K562 (cell line): Measurements from ENCODE around the gene ZNF593OS. TPM values are rescaled to one million over a fixed set of nuclear protein-coding genes. Genes with fewer than 3 reads are reported as not detected.

Experiments used
- C11orf30 ChIP-seq: fragments of 450-650 bp; IDR thresholded peaks from 2 replicates; pipeline ENCODE4 v1.6.1; 2016; ENCODE audit warnings: low read depth, mild to moderate bottlenecking
- EHMT2 ChIP-seq: fragments of 450-650 bp; IDR thresholded peaks from 2 replicates; pipeline ENCODE4 v1.6.1; 2018; ENCODE audit warnings: antibody characterized with exemption
- ERF ChIP-seq: fragments of 450-650 bp; formaldehyde crosslinking; IDR thresholded peaks from 2 replicates; pipeline ENCODE4 v1.4.0; 2020; ENCODE audit warnings: mild to moderate bottlenecking, mixed read lengths
- FUS ChIP-seq: fragments of 200-400 bp; formaldehyde crosslinking; optimal IDR thresholded peaks from 2 replicates; pipeline ENCODE3; 2017; ENCODE audit warnings: low read depth, low read length
- GABPB2 ChIP-seq: fragments of 250-450 bp; sonication (Bioruptor Pico); conservative IDR thresholded peaks from 2 replicates; pipeline ENCODE4 v1.5.1; 2021; ENCODE audit warnings: mild to moderate bottlenecking
- HDAC2 ChIP-seq: fragments of 450-650 bp; IDR thresholded peaks from 2 replicates; pipeline ENCODE4 v1.6.1; 2016; ENCODE audit warnings: mild to moderate bottlenecking
- NR2C1 ChIP-seq, 2 experiments: fragments of 450-650 bp; IDR thresholded peaks; 2 replicates each; pipeline ENCODE4 v1.6.1; 2017; ENCODE audit warnings: mild to moderate bottlenecking in 2 of 2, antibody characterized with exemption in 1 of 2, inconsistent platforms in 1 of 2, missing compliant biosample characterization in 1 of 2, missing genetic modification characterization in 1 of 2
- NR4A1 ChIP-seq, 2 experiments: fragments of 250-450 bp in 1 of 2; fragments of 450-650 bp in 1 of 2; sonication (Bioruptor Pico) in 1 of 2; IDR thresholded peaks; 2 replicates each; pipeline versions ENCODE4 v1.4.0 to v1.6.1; 2016 to 2020; ENCODE audit warnings: mild to moderate bottlenecking in 2 of 2, missing compliant biosample characterization in 1 of 2, missing genetic modification characterization in 1 of 2, moderate library complexity in 1 of 2
- PHF21A ChIP-seq: fragments of 450-650 bp; IDR thresholded peaks from 2 replicates; pipeline ENCODE4 v1.6.1; 2017; ENCODE audit warnings: low read depth, borderline replicate concordance
- PYGO2 ChIP-seq: fragments of 450-650 bp; IDR thresholded peaks from 2 replicates; pipeline ENCODE4 v1.6.1; 2016; ENCODE audit warnings: mild to moderate bottlenecking, missing genetic modification characterization, moderate library complexity, missing compliant biosample characterization
- RB1 ChIP-seq: fragments of 450-650 bp; IDR thresholded peaks from 2 replicates; pipeline ENCODE4 v1.6.1; 2017; ENCODE audit warnings: low read depth, mild to moderate bottlenecking
- TAF15 ChIP-seq: fragments of 200-400 bp; formaldehyde crosslinking; IDR thresholded peaks from 2 replicates; pipeline ENCODE4 v1.6.1; 2017; ENCODE audit warnings: mild to moderate bottlenecking, low read depth, low read length, moderate library complexity
- TCFL5 ChIP-seq: fragments of 250-450 bp; sonication (Bioruptor Pico); conservative IDR thresholded peaks from 2 replicates; pipeline ENCODE4 v1.6.1; 2021; ENCODE audit warnings: mild to moderate bottlenecking, moderate library complexity, matching md5 sums
- TOE1 ChIP-seq, 2 experiments: fragments of 450-650 bp in 1 of 2; sonication (generic) in 1 of 2; formaldehyde crosslinking in 1 of 2; IDR thresholded peaks; 2 replicates each; pipeline versions ENCODE4 v1.7.1 to v1.8.0; 2016 to 2022; ENCODE audit warnings: borderline replicate concordance in 2 of 2, mild to moderate bottlenecking in 2 of 2, antibody characterized with exemption in 1 of 2, inconsistent platforms in 1 of 2, low read depth in 1 of 2, missing genetic modification reagents in 1 of 2, moderate library complexity in 1 of 2
- ZBTB7A ChIP-seq: IDR thresholded peaks from 2 replicates; pipeline ENCODE4 v1.6.1; 2011; ENCODE audit warnings: low read depth, mild to moderate bottlenecking, low read length, moderate library complexity, borderline replicate concordance; ENCODE audit not compliant: control insufficient read depth
- ZFX ChIP-seq: sonication (generic); formaldehyde crosslinking; IDR thresholded peaks from 2 replicates; pipeline ENCODE4 v1.8.0; 2022; ENCODE audit warnings: mild to moderate bottlenecking, missing genetic modification reagents, moderate library complexity
- ZNF780A ChIP-seq: fragments of 250-450 bp; sonication (Bioruptor Pico); IDR thresholded peaks from 2 replicates; pipeline ENCODE4 v1.5.0; 2021; ENCODE audit warnings: mild to moderate bottlenecking
- polyA plus RNA-seq, 8 experiments: library from polyadenylated mRNA; depleted of rRNA in 4 of 8; stranded (reverse) in 5 of 8; unstranded in 3 of 8; fragments of >200 nt; fragmentation: Nextera tagmentation in 2 of 8; fragmentation: Illumina TruSeq in 1 of 8; extraction: Ambion mirVana in 2 of 8; extraction: Trizol in 1 of 8; gene quantifications; 2 replicates each; pipeline versions ENCODE4 v1.2.1 to v1.2.3, GENCODE V29; 2011 to 2014; ENCODE audit warnings: inconsistent platforms in 1 of 8, missing spikeins in 1 of 8
- total RNA-seq, 7 experiments: library from RNA; depleted of rRNA in 6 of 7; stranded (reverse); fragments of >200 nt in 6 of 7; fragmentation: Illumina TruSeq in 2 of 7; extraction: Trizol in 2 of 7; gene quantifications; 2 replicates each; pipeline versions ENCODE4 v1.2.1 to v1.2.3, GENCODE V29; 2011 to 2021; ENCODE audit warnings: low replicate concordance in 1 of 7
- TF ChIP-seq, protein P1 (sequence below): sonication (generic); formaldehyde crosslinking; IDR thresholded peaks from 2 replicates; pipeline ENCODE4 v1.8.1; 2023; ENCODE audit warnings: mild to moderate bottlenecking, missing genetic modification reagents
- TF ChIP-seq, protein P2 (sequence below): fragments of 450-650 bp; IDR thresholded peaks from 2 replicates; pipeline ENCODE4 v1.6.1; 2014; ENCODE audit warnings: low read depth, mild to moderate bottlenecking, moderate library complexity, borderline replicate concordance
- TF ChIP-seq, protein P3 (sequence below): fragments of 250-450 bp; sonication (Bioruptor Pico); IDR thresholded peaks from 2 replicates; pipeline ENCODE4 v1.4.0; 2020

The ZNF593OS gene
- total and polyA plus RNA-seq, 9 of the 15 experiments (the other 6 are each of a cell fraction or from before 2014, with no cell fraction given) = 0.24 to 0.27 TPM; not detected in 7

- no peak; the same call in 1 of the 2 replicates for TF ChIP-seq TOE1 (IDR thresholded peaks at IDR 0.05; ENCODE audit: borderline replicate concordance)
- 0 out of 2 replicates have a peak, but pooled peaks have one; percentile 50 for TF ChIP-seq TOE1 (CRISPR knock-in tag; IDR thresholded peaks at IDR 0.05; ENCODE audit: borderline replicate concordance, low read depth)
- peak; percentile 96 for TF ChIP-seq RB1
- no peak for TF ChIP-seq EHMT2
- no peak for TF ChIP-seq ZNF780A (CRISPR knock-in tag)
- peak; percentile 92 for TF ChIP-seq ERF (CRISPR knock-in tag)
- TF ChIP-seq ZBTB7A = peak; percentile 87; the same call in 1 of the 2 replicates
- peak; percentile 42 for TF ChIP-seq FUS
- TF ChIP-seq TAF15 = no peak
- peak; percentile 96 for TF ChIP-seq HDAC2
- TF ChIP-seq, protein P1, sequence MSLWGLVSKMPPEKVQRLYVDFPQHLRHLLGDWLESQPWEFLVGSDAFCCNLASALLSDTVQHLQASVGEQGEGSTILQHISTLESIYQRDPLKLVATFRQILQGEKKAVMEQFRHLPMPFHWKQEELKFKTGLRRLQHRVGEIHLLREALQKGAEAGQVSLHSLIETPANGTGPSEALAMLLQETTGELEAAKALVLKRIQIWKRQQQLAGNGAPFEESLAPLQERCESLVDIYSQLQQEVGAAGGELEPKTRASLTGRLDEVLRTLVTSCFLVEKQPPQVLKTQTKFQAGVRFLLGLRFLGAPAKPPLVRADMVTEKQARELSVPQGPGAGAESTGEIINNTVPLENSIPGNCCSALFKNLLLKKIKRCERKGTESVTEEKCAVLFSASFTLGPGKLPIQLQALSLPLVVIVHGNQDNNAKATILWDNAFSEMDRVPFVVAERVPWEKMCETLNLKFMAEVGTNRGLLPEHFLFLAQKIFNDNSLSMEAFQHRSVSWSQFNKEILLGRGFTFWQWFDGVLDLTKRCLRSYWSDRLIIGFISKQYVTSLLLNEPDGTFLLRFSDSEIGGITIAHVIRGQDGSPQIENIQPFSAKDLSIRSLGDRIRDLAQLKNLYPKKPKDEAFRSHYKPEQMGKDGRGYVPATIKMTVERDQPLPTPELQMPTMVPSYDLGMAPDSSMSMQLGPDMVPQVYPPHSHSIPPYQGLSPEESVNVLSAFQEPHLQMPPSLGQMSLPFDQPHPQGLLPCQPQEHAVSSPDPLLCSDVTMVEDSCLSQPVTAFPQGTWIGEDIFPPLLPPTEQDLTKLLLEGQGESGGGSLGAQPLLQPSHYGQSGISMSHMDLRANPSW (CRISPR knock-in tag) = no peak
- TF ChIP-seq, protein P2, sequence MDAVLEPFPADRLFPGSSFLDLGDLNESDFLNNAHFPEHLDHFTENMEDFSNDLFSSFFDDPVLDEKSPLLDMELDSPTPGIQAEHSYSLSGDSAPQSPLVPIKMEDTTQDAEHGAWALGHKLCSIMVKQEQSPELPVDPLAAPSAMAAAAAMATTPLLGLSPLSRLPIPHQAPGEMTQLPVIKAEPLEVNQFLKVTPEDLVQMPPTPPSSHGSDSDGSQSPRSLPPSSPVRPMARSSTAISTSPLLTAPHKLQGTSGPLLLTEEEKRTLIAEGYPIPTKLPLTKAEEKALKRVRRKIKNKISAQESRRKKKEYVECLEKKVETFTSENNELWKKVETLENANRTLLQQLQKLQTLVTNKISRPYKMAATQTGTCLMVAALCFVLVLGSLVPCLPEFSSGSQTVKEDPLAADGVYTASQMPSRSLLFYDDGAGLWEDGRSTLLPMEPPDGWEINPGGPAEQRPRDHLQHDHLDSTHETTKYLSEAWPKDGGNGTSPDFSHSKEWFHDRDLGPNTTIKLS = peak; percentile 88; the same call in 1 of the 2 replicates
- no peak for TF ChIP-seq PYGO2
- TF ChIP-seq, protein P3, sequence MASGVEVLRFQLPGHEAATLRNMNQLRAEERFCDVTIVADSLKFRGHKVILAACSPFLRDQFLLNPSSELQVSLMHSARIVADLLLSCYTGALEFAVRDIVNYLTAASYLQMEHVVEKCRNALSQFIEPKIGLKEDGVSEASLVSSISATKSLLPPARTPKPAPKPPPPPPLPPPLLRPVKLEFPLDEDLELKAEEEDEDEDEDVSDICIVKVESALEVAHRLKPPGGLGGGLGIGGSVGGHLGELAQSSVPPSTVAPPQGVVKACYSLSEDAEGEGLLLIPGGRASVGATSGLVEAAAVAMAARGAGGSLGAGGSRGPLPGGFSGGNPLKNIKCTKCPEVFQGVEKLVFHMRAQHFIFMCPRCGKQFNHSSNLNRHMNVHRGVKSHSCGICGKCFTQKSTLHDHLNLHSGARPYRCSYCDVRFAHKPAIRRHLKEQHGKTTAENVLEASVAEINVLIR (CRISPR knock-in tag) = peak; percentile 99
- TF ChIP-seq NR2C1 (IDR thresholded peaks at IDR 0.05) = peak; percentile 90
- TF ChIP-seq NR2C1 (tag; IDR thresholded peaks at IDR 0.05) = peak; percentile 95
- no peak for TF ChIP-seq GABPB2 (CRISPR knock-in tag)
- TF ChIP-seq PHF21A = peak; percentile 7; the same call in 1 of the 2 replicates
- no peak for TF ChIP-seq TCFL5 (CRISPR knock-in tag)
- peak; percentile 94 for TF ChIP-seq C11orf30
- peak; percentile 90 for TF ChIP-seq ZFX (CRISPR knock-in tag)
- no peak for TF ChIP-seq NR4A1 (CRISPR knock-in tag; IDR thresholded peaks at IDR 0.05)
- TF ChIP-seq NR4A1 (tag; IDR thresholded peaks at IDR 0.05) = 0 out of 2 replicates have a peak, but pooled peaks have one; percentile 65
Measured at GRCh38 chr1:26169669-26170471, 1.8 kb downstream of the ZNF593OS start, which contains the start of gene ZNF593 (continued).
